Colonic mucosa (tissue), 4 donors: ENCODE data around the gene PARD6G. TPM values are rescaled to one million over a fixed set of nuclear protein-coding genes. Genes with fewer than 3 reads are reported as not detected.
A peak's percentile ranks its signal among the peaks of the same experiment; 100 is the strongest.

Source experiments
- DNase-seq: peaks from one replicate; pipeline ENCODE4 v3.0.0-alpha.2; 2020
- H3K27ac ChIP-seq: fragments of 200-600 bp; one replicate; pipeline ENCODE4 v1.8.0; 2021
- H3K27me3 ChIP-seq: fragments of 200-600 bp; one replicate; pipeline ENCODE4 v1.8.0; 2021
- H3K36me3 ChIP-seq: fragments of 200-600 bp; one replicate; pipeline ENCODE4 v1.8.0; 2021
- H3K4me1 ChIP-seq: fragments of 200-600 bp; one replicate; pipeline ENCODE4 v1.8.0; 2021; ENCODE audit warnings: mild to moderate bottlenecking
- H3K4me3 ChIP-seq: fragments of 200-600 bp; one replicate; pipeline ENCODE4 v1.8.0; 2021
- H3K9ac ChIP-seq, 2 donors: one replicate each; pipeline ENCODE4 v1.7.0; 2013; ENCODE audit warnings: control low read depth in 2 of 2, low read depth in 2 of 2, low read length in 2 of 2
- H3K9me3 ChIP-seq: fragments of 200-600 bp; one replicate; pipeline ENCODE4 v1.8.0; 2021
- intact Hi-C: fragments of 100-400 bp; cut with DNase I; formaldehyde crosslinking; loops from one replicate; pipeline ENCODE4 v1.14.1; 2022
- total RNA-seq, 2 donors: library from RNA; stranded (reverse); fragmentation: NEBNext Ultra II Directional in 1 of 2; extraction: Animal tissue kit (Norgen Biotek cat#: 25700) in 1 of 2; gene quantifications; one replicate each; pipeline ENCODE4 v1.2.1, GENCODE V29; 2021
- TF ChIP-seq, protein P1 (sequence below): fragments of 200-600 bp; IDR thresholded peaks from one replicate; pipeline ENCODE4 v1.8.0; 2022; ENCODE audit warnings: antibody characterized with exemption, mild to moderate bottlenecking
- donor health status: healthy.
- donor health status: DM: no; HTN: no; CAD: no.
- donor health status: DM: no; HTN: no; CAD: no.

The PARD6G gene
- total RNA-seq, 2 donors from 2014 or later: 1.0 to 1.2 TPM

DNA sequence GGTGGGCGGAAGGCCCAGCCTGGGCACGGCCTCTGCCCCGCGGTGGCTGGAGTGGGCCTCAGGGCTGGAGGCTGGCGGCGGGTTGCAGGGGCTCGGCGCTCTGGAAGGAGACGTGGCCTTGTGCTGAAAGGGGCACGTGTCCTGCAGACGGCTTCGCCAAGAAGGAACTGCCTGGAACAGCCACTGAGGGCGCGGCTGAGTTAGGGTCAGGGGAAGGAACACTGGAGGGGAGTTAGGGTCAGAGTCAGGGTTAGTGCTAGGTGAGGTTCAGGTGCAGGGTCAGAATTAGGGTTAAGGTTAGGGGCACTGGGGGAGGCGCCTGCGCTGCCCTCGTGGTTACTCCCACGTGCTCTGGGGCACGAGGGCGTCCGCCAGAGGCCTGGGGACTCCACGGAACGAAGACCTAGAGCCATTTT, 139.2 kb downstream of the PARD6G start:
- Histone ChIP-seq H3K4me3 (no peak overlapping the region), H3K4me1 (no peaks in the 10 kb centered on the region), H3K36me3 (no peaks in the 10 kb centered on the region), H3K27ac (peak overlapping the region; percentile 3), H3K9me3 (no peaks in the 10 kb centered on the region), H3K9ac (no peak overlapping the region), H3K27me3 (no peaks in the 10 kb centered on the region)
- no peak for DNase-seq
- TF ChIP-seq, protein P1, sequence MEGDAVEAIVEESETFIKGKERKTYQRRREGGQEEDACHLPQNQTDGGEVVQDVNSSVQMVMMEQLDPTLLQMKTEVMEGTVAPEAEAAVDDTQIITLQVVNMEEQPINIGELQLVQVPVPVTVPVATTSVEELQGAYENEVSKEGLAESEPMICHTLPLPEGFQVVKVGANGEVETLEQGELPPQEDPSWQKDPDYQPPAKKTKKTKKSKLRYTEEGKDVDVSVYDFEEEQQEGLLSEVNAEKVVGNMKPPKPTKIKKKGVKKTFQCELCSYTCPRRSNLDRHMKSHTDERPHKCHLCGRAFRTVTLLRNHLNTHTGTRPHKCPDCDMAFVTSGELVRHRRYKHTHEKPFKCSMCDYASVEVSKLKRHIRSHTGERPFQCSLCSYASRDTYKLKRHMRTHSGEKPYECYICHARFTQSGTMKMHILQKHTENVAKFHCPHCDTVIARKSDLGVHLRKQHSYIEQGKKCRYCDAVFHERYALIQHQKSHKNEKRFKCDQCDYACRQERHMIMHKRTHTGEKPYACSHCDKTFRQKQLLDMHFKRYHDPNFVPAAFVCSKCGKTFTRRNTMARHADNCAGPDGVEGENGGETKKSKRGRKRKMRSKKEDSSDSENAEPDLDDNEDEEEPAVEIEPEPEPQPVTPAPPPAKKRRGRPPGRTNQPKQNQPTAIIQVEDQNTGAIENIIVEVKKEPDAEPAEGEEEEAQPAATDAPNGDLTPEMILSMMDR: no peak
- intact Hi-C loops: loop anchor here (5.0 kb wide), 1 partner anchor 71 kb away; no protein-coding TSS in a partner anchor

DNA sequence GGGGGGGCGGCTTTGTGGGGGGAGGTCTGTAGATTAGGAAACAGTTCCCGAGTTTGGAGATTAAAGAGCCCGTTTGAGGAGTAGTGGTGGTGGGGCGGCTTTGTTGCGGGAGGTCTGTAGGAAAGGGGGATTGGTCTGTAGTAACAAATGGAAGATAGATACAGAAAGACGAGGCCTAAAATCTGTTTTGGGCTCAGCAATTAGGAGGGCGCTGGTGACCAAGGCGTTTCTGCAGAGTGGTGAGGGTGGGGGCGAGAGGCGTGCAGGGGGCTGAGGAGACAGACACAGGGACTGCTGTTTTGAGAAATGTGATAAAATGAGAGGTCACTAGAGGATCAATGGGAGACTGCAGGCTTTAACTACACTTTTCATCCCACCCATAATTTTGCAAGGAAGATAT, 139.9 kb downstream of the PARD6G start:
- Histone ChIP-seq H3K9ac (no peak overlapping the region), H3K27me3 (no peaks in the 10 kb centered on the region), H3K9me3 (no peaks in the 10 kb centered on the region), H3K4me3 (no peak overlapping the region), H3K36me3 (no peaks in the 10 kb centered on the region), H3K4me1 (no peaks in the 10 kb centered on the region), H3K27ac (no peak overlapping the region)
- no peak for DNase-seq
- TF ChIP-seq, protein P1: no peak
- intact Hi-C loops: loop anchor here (5.0 kb wide), 1 partner anchor 70 kb away; no protein-coding TSS in a partner anchor

Other genes with a start within 250 kb of the PARD6G start
- 10 to 100 TPM; 16.3 to 18.4 TPM for gene RBFA, start 213.1 kb downstream of the PARD6G start, total RNA-seq
- 10 to 100 TPM; 17.8 to 18.1 TPM for gene ADNP2, start 138.3 kb downstream of the PARD6G start, total RNA-seq